HEK293T (cell line): ENCODE data around the gene NAPB.

Source experiments
- CTCF ChIA-PET: fragments of 350-600 bp; formaldehyde crosslinking; extraction: SDS; loops from one replicate; lab custom pipeline; 2021; ENCODE audit warnings: antibody characterized with exemption, inconsistent platforms; lab: Yijun Ruan, JAX
- POLR2A ChIA-PET: fragments of 350-600 bp; formaldehyde crosslinking; extraction: SDS; loops from one replicate; lab custom pipeline; 2020; ENCODE audit warnings: antibody characterized with exemption, inconsistent platforms; lab: Yijun Ruan, JAX
- DNase-seq: peaks from one replicate; pipeline ENCODE4 v3.0.0; 2012; ENCODE audit warnings: mixed read lengths; ENCODE audit errors: extremely low spot score
- ARNT ChIP-seq: fragments of 450-650 bp; IDR thresholded peaks from 2 replicates; pipeline ENCODE4 v1.6.1; 2017; ENCODE audit warnings: mild to moderate bottlenecking
- BHLHE40 ChIP-seq: fragments of 450-650 bp; IDR thresholded peaks from 2 replicates; pipeline ENCODE4 v1.6.1; 2016; ENCODE audit warnings: mild to moderate bottlenecking, moderate library complexity, borderline replicate concordance
- CTBP1 ChIP-seq: fragments of 450-650 bp; IDR thresholded peaks from 2 replicates; pipeline ENCODE4 v1.6.1; 2016; ENCODE audit warnings: borderline replicate concordance
- ELF4 ChIP-seq: fragments of 450-650 bp; IDR thresholded peaks from 2 replicates; pipeline ENCODE4 v1.6.1; 2017; ENCODE audit warnings: antibody characterized with exemption
- FOXA1 ChIP-seq: fragments of 450-650 bp; IDR thresholded peaks from 2 replicates; pipeline ENCODE4 v1.6.1; 2016; ENCODE audit warnings: mild to moderate bottlenecking
- FOXK2 ChIP-seq: fragments of 450-650 bp; IDR thresholded peaks from 2 replicates; pipeline ENCODE4 v1.6.1; 2016; ENCODE audit warnings: mild to moderate bottlenecking
- FOXM1 ChIP-seq: fragments of 450-650 bp; IDR thresholded peaks from 2 replicates; pipeline ENCODE4 v1.6.1; 2017; ENCODE audit warnings: mild to moderate bottlenecking, borderline replicate concordance
- HDGF ChIP-seq: fragments of 450-650 bp; IDR thresholded peaks from 2 replicates; pipeline ENCODE4 v1.6.1; 2017; ENCODE audit warnings: antibody characterized with exemption, borderline replicate concordance
- L3MBTL2 ChIP-seq: fragments of 450-650 bp; conservative IDR thresholded peaks from 2 replicates; pipeline ENCODE4 v1.6.1; 2016; ENCODE audit warnings: mild to moderate bottlenecking
- LEF1 ChIP-seq: fragments of 450-650 bp; IDR thresholded peaks from 2 replicates; pipeline ENCODE4 v1.6.1; 2017; ENCODE audit warnings: mild to moderate bottlenecking, borderline replicate concordance
- NFRKB ChIP-seq: fragments of 450-650 bp; IDR thresholded peaks from 2 replicates; pipeline ENCODE4 v1.6.1; 2016; ENCODE audit warnings: mild to moderate bottlenecking, moderate library complexity
- PKNOX1 ChIP-seq: fragments of 450-650 bp; IDR thresholded peaks from 2 replicates; pipeline ENCODE4 v1.6.1; 2016
- SP1 ChIP-seq: fragments of 450-650 bp; IDR thresholded peaks from 2 replicates; pipeline ENCODE4 v1.6.1; 2017
- SUZ12 ChIP-seq: fragments of 450-650 bp; IDR thresholded peaks from 2 replicates; pipeline ENCODE4 v1.6.1; 2016; ENCODE audit warnings: mild to moderate bottlenecking
- TARDBP ChIP-seq: fragments of 450-650 bp; IDR thresholded peaks from 2 replicates; pipeline ENCODE4 v1.6.1; 2016
- ZNF384 ChIP-seq: fragments of 450-650 bp; IDR thresholded peaks from 2 replicates; pipeline ENCODE4 v1.6.1; 2016

Gene NAPB

GRCh38 chr20:23360531-23360930 lies 60.8 kb downstream of the NAPB start:
- DNase-seq = no peak
- POLR2A ChIA-PET = interaction anchor here (1.0 to 5.7 kb wide), 2 partner anchors 9 to 90 kb away, joined by 3 to 67 read pairs; partner anchors contain the start of gene NXT1
- no peak for TF ChIP-seq LEF1
- CTCF ChIA-PET = no interaction called here

- no peak for DNase-seq
Observed at GRCh38 chr20:23358923-23359593, 62.2 kb downstream of the NAPB start.

GRCh38 chr20:23358563-23358906 lies 62.8 kb downstream of the NAPB start:
- no peak for TF ChIP-seq ARNT
- no peak for TF ChIP-seq ZNF384
- TF ChIP-seq FOXM1 = no peak
- no peak for TF ChIP-seq SUZ12
- no peak for TF ChIP-seq L3MBTL2
- TF ChIP-seq TARDBP = no peak
- no peak for TF ChIP-seq ELF4
- TF ChIP-seq HDGF = no peak
- TF ChIP-seq CTBP1 = no peak
- no peak for TF ChIP-seq BHLHE40
- POLR2A ChIA-PET = interaction anchor here (0.8 to 5.7 kb wide), 8 partner anchors 7 to 666 kb away, joined by 3 to 67 read pairs (median 3); partner anchors contain the start of genes NAPB, NXT1 and THBD
- DNase-seq = no peak
- CTCF ChIA-PET = no interaction called here

More at GRCh38 chr20:23358923-23359593, 62.2 kb downstream of the NAPB start:
- ChIA-PET CTCF (no interaction called here), POLR2A (interaction anchor here (1.8 to 5.7 kb wide), 2 partner anchors 8 to 308 kb away, joined by 9 to 67 read pairs; partner anchors contain the start of genes NXT1 and THBD)
- TF ChIP-seq ZNF384 (no peak), BHLHE40 (no peak), FOXA1 (no peak), L3MBTL2 (no peak), LEF1 (no peak), HDGF (no peak), FOXK2 (no peak), PKNOX1 (no peak), TARDBP (no peak)

- ChIA-PET CTCF (interaction anchor here (0.8 kb wide), 1 partner anchor 84 kb away, joined by 3 read pairs; no protein-coding TSS in a partner anchor), POLR2A (interaction anchor here (0.8 to 5.7 kb wide), 13 partner anchors 7 to 665 kb away, joined by 3 to 67 read pairs (median 3); partner anchors contain the start of genes NAPB, NXT1 and THBD)
- TF ChIP-seq L3MBTL2 (0 out of 2 replicates have a peak, but pooled peaks have one; percentile 33), PKNOX1 (peak; percentile 93), ZNF384 (no peak)
- peak; percentile 85 for DNase-seq
Observed at GRCh38 chr20:23357767-23358562, 63.3 kb downstream of the NAPB start.

GRCh38 chr20:23356203-23356602 lies 65.1 kb downstream of the NAPB start:
- ChIA-PET POLR2A (interaction anchor here (1.2 kb wide), 1 partner anchor 65 kb away, joined by 4 read pairs; the partner anchor contains the start of gene NAPB), CTCF (no interaction called here)
- DNase-seq = no peak
- TF ChIP-seq FOXA1 (no peak), HDGF (no peak), CTBP1 (no peak), BHLHE40 (no peak), NFRKB (no peak), SP1 (no peak), ELF4 (no peak), FOXK2 (no peak), ARNT (no peak), ZNF384 (no peak)

GRCh38 chr20:23350904-23351838 lies 70.1 kb downstream of the NAPB start:
- POLR2A ChIA-PET = interaction anchor here (0.5 to 3.7 kb wide), 19 partner anchors 9 to 300 kb away, joined by 3 to 67 read pairs (median 4); partner anchors contain the start of genes GZF1 and NAPB
- peak; percentile 25 for DNase-seq
- TF ChIP-seq BHLHE40 (no peak), L3MBTL2 (peak; percentile 64), TARDBP (peak; percentile 79), ELF4 (no peak)
- CTCF ChIA-PET = interaction anchor here (1.8 kb wide), 1 partner anchor 12 kb away, joined by 8 read pairs; no protein-coding TSS in a partner anchor
